Measurements from ENCODE around the gene IGF2BP2. TPM values are rescaled to one million over a fixed set of nuclear protein-coding genes. Genes with fewer than 3 reads are reported as not detected.

The IGF2BP2 gene
- total RNA-seq, 1 experiment from 2014 or later = 75.9 TPM

DNA sequence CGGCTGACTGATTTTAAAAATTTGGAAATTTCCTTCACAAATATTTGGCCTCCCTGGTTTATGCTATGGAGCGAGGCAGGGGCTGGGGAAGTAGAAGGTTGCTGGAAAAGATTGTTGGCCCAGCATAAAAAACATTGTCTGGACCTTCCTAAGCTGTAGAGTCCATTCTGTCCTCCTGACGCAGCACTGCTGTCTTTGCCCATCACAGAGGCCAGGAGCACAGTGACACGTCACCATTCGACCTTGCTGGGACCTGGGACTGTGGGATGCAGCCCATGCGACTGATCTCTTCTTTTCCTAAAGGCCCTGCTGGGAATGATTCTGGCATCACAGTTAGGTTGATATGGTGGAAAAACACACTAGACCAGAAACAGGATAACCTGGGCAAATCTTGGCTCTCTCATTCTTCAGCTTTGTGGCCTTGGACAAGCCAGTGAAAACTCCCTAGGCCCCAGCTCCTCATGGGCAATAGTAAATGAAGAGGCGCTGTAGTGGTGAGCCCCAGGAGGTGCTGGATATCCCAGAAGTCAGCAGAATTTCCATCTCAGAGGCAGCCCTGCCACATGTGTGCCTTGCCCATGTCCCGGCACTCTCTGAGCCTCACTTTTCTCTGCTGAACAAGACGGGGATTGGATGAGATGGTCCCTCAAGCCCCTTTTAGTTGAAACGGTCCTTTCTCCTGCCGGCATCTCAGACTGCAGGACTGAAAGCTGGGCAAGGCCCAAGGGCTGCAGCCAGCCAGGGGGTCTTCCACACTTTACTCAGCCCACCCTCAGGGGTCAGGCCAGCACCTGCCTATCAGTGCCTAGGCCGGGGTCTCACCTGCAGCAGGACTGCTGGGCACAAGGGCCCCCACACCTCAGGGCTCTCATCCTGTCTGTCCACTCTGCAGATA lies 169.2 kb downstream of the IGF2BP2 start:
- DNase-seq = no peak
- Mint-ChIP-seq H3K9me3 (ENCODE audit: unreplicated experiment) (no peaks in the 10 kb centered on the region), H3K4me3 (ENCODE audit: unreplicated experiment) (no peak overlapping the region), H3K27me3 (ENCODE audit: insufficient read depth, unreplicated experiment) (no peaks in the 10 kb centered on the region), H3K4me1 (ENCODE audit: low read depth, unreplicated experiment) (peaks cover 7% of the 10 kb centered on the region), H3K27ac (ENCODE audit: unreplicated experiment) (no peak overlapping the region), H3K36me3 (ENCODE audit: insufficient read depth, unreplicated experiment) (peaks cover 77% of the 10 kb centered on the region)
- no TSS peak for BruUV-seq (replicated peaks)
- ChIA-PET POLR2A (no interaction called here), CTCF (no interaction called here)
- Histone ChIP-seq H3K36me3 (ENCODE audit: control insufficient read depth, insufficient read depth, low read length) (peaks cover 8% of the 10 kb centered on the region), H3K27me3 (replicated peaks; ENCODE audit: control insufficient read depth, insufficient read depth, low read length) (no peaks in the 10 kb centered on the region), H3K4me1 (no peaks in the 10 kb centered on the region), H3K4me3 (ENCODE audit: low read depth, low read length) (no peak overlapping the region), H3K9me3 (no peaks in the 10 kb centered on the region)
- intact Hi-C loops (cut with micrococcal nuclease; ENCODE audit: unreplicated experiment) = no loop called here
- TF ChIP-seq, protein P1, sequence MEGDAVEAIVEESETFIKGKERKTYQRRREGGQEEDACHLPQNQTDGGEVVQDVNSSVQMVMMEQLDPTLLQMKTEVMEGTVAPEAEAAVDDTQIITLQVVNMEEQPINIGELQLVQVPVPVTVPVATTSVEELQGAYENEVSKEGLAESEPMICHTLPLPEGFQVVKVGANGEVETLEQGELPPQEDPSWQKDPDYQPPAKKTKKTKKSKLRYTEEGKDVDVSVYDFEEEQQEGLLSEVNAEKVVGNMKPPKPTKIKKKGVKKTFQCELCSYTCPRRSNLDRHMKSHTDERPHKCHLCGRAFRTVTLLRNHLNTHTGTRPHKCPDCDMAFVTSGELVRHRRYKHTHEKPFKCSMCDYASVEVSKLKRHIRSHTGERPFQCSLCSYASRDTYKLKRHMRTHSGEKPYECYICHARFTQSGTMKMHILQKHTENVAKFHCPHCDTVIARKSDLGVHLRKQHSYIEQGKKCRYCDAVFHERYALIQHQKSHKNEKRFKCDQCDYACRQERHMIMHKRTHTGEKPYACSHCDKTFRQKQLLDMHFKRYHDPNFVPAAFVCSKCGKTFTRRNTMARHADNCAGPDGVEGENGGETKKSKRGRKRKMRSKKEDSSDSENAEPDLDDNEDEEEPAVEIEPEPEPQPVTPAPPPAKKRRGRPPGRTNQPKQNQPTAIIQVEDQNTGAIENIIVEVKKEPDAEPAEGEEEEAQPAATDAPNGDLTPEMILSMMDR (IDR thresholded peaks at IDR 0.05; ENCODE audit: insufficient read depth in 1 of 2, low read depth in 1 of 2, low read length in 1 of 2, severe bottlenecking in 1 of 2, unreplicated experiment in 1 of 2) = no peak

GRCh38 chr3:185654758-185655145 lies 170.1 kb downstream of the IGF2BP2 start:
- H3K9me3 ChIP-seq = no peaks in the 10 kb centered on the region
- DNase-seq = no peak
- ChIA-PET POLR2A (no interaction called here), CTCF (no interaction called here)
- Mint-ChIP-seq H3K27me3 (ENCODE audit: insufficient read depth, unreplicated experiment) (no peaks in the 10 kb centered on the region), H3K4me3 (ENCODE audit: unreplicated experiment) (no peak overlapping the region), H3K4me1 (ENCODE audit: low read depth, unreplicated experiment) (peaks cover 7% of the 10 kb centered on the region), H3K9me3 (ENCODE audit: unreplicated experiment) (no peaks in the 10 kb centered on the region), H3K27ac (ENCODE audit: unreplicated experiment) (no peak overlapping the region), H3K36me3 (ENCODE audit: insufficient read depth, unreplicated experiment) (peaks cover 75% of the 10 kb centered on the region)
- no peak overlapping the region for H3K4me3 ChIP-seq (ENCODE audit: low read depth, low read length)
- TF ChIP-seq, protein P1 (IDR thresholded peaks at IDR 0.05; ENCODE audit: insufficient read depth in 1 of 2, low read depth in 1 of 2, low read length in 1 of 2, severe bottlenecking in 1 of 2, unreplicated experiment in 1 of 2) = no peak
- no peaks in the 10 kb centered on the region for H3K4me1 ChIP-seq
- BruUV-seq (replicated peaks) = no TSS peak
- peaks cover 8% of the 10 kb centered on the region for H3K36me3 ChIP-seq (ENCODE audit: control insufficient read depth, insufficient read depth, low read length)
- H3K27me3 ChIP-seq (replicated peaks; ENCODE audit: control insufficient read depth, insufficient read depth, low read length) = no peaks in the 10 kb centered on the region
- intact Hi-C loops (cut with micrococcal nuclease; ENCODE audit: unreplicated experiment) = no loop called here

DNA sequence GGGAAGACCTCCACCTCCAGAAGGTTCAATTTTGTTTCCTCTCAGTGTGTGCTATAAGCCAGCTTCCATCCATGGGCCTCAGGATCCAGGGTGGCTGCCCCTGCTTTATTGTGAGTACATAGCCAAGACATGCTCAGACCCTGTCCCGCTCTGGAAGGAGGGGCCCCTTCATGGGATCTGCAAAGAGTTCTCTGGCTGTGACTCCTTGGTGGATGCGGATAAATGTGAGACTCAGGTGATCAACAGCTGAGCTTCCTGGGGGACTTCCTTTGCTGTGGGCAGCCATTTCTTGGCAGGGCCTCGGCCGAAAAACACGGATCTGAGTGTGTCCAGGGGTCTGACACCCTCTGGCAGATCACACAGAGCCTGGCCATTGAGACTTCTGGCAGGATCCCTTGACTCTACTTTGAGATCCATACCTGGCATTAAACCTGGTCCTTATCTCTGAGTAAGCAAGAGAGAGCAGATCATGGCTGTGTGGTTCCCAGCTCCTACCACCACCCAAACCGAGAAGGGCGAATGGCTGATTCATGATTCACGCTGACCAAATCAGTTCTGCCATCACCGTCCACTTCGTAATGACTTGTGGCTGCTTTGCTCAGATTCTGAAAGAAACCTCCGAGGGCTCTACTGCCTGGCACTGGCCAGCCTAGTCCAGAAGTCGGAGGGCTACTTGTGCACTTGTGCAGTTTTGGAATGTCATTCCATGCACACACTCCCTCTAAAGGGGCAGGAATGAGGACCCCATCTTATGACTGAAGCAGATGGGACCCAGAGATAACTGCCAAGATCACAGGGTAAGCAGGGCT lies 170.7 kb downstream of the IGF2BP2 start:
- DNase-seq = no peak
- H3K36me3 ChIP-seq (ENCODE audit: control insufficient read depth, insufficient read depth, low read length) = peaks cover 8% of the 10 kb centered on the region
- CTCF ChIA-PET = no interaction called here
- no peaks in the 10 kb centered on the region for H3K27me3 Mint-ChIP-seq (ENCODE audit: insufficient read depth, unreplicated experiment)
- intact Hi-C loops (cut with micrococcal nuclease; ENCODE audit: unreplicated experiment) = no loop called here
- H3K9me3 ChIP-seq = no peaks in the 10 kb centered on the region
- H3K4me1 ChIP-seq = no peaks in the 10 kb centered on the region
- no peak overlapping the region for H3K4me3 ChIP-seq (ENCODE audit: low read depth, low read length)
- H3K9me3 Mint-ChIP-seq (ENCODE audit: unreplicated experiment) = no peaks in the 10 kb centered on the region
- no peak overlapping the region for H3K27ac Mint-ChIP-seq (ENCODE audit: unreplicated experiment)
- BruUV-seq (replicated peaks) = no TSS peak
- H3K36me3 Mint-ChIP-seq (ENCODE audit: insufficient read depth, unreplicated experiment) = peaks cover 74% of the 10 kb centered on the region
- POLR2A ChIA-PET = no interaction called here
- H3K27me3 ChIP-seq (replicated peaks; ENCODE audit: control insufficient read depth, insufficient read depth, low read length) = no peaks in the 10 kb centered on the region
- TF ChIP-seq, protein P1 (IDR thresholded peaks at IDR 0.05; ENCODE audit: insufficient read depth in 1 of 2, low read depth in 1 of 2, low read length in 1 of 2, severe bottlenecking in 1 of 2, unreplicated experiment in 1 of 2) = no peak
- no peak overlapping the region for H3K4me3 Mint-ChIP-seq (ENCODE audit: unreplicated experiment)
- peaks cover 5% of the 10 kb centered on the region for H3K4me1 Mint-ChIP-seq (ENCODE audit: low read depth, unreplicated experiment)
